K562 (cell line): ENCODE measurements around the gene GTPBP2. TPM values are rescaled to one million over a fixed set of nuclear protein-coding genes. Genes with fewer than 3 reads are reported as not detected.

Source experiments
- KLF6 ChIP-seq: fragments of 250-450 bp; sonication (Bioruptor Pico); IDR thresholded peaks from 2 replicates; pipeline ENCODE4 v1.4.0; 2020; ENCODE audit warnings: mild to moderate bottlenecking, moderate library complexity, borderline replicate concordance
- POLR2B ChIP-seq: fragments of 450-650 bp; IDR thresholded peaks from 2 replicates; pipeline ENCODE4 v1.6.1; 2018; ENCODE audit warnings: low read depth; ENCODE audit not compliant: partially characterized antibody
- TAL1 ChIP-seq: fragments of 450-650 bp; IDR thresholded peaks from 2 replicates; pipeline ENCODE4 v1.6.1; 2016; ENCODE audit warnings: mild to moderate bottlenecking
- TOE1 ChIP-seq, 2 experiments: fragments of 450-650 bp in 1 of 2; sonication (generic) in 1 of 2; formaldehyde crosslinking in 1 of 2; IDR thresholded peaks; 2 replicates each; pipeline versions ENCODE4 v1.7.1 to v1.8.0; 2016 to 2022; ENCODE audit warnings: borderline replicate concordance in 2 of 2, mild to moderate bottlenecking in 2 of 2, antibody characterized with exemption in 1 of 2, inconsistent platforms in 1 of 2, low read depth in 1 of 2, missing genetic modification reagents in 1 of 2, moderate library complexity in 1 of 2
- WHSC1 ChIP-seq: IDR thresholded peaks from one replicate; pipeline ENCODE4 v1.6.1; 2012; ENCODE audit warnings: low read length, control low read depth, inconsistent platforms
- ZFPM2 ChIP-seq: fragments of 250-450 bp; sonication (Bioruptor Pico); IDR thresholded peaks from 2 replicates; pipeline ENCODE4 v1.5.1; 2022; ENCODE audit warnings: mild to moderate bottlenecking
- ZNF561 ChIP-seq: fragments of 450-650 bp; formaldehyde crosslinking; conservative IDR thresholded peaks from 2 replicates; pipeline ENCODE4 v1.4.0; 2020; ENCODE audit warnings: mild to moderate bottlenecking, moderate library complexity
- ZNF707 ChIP-seq: fragments of 250-450 bp; sonication (Bioruptor Pico); conservative IDR thresholded peaks from 2 replicates; pipeline ENCODE4 v1.8.0; 2022; ENCODE audit warnings: inconsistent platforms, mild to moderate bottlenecking, moderate library complexity
- polyA plus RNA-seq, 8 experiments: library from polyadenylated mRNA; depleted of rRNA in 4 of 8; stranded (reverse) in 5 of 8; unstranded in 3 of 8; fragments of >200 nt; fragmentation: Nextera tagmentation in 2 of 8; fragmentation: Illumina TruSeq in 1 of 8; extraction: Ambion mirVana in 2 of 8; extraction: Trizol in 1 of 8; gene quantifications; 2 replicates each; pipeline versions ENCODE4 v1.2.1 to v1.2.3, GENCODE V29; 2011 to 2014; ENCODE audit warnings: inconsistent platforms in 1 of 8, missing spikeins in 1 of 8
- total RNA-seq, 7 experiments: library from RNA; depleted of rRNA in 6 of 7; stranded (reverse); fragments of >200 nt in 6 of 7; fragmentation: Illumina TruSeq in 2 of 7; extraction: Trizol in 2 of 7; gene quantifications; 2 replicates each; pipeline versions ENCODE4 v1.2.1 to v1.2.3, GENCODE V29; 2011 to 2021; ENCODE audit warnings: low replicate concordance in 1 of 7
- TF ChIP-seq, protein P1 (sequence below): fragments of 250-450 bp; sonication (Bioruptor Pico); IDR thresholded peaks from 2 replicates; pipeline ENCODE4 v1.5.0; 2021; ENCODE audit warnings: mild to moderate bottlenecking, borderline replicate concordance
- TF ChIP-seq, protein P2 (sequence below): fragments of 250-450 bp; sonication (Bioruptor Pico); IDR thresholded peaks from 2 replicates; pipeline ENCODE4 v1.5.0; 2020; ENCODE audit warnings: mild to moderate bottlenecking, borderline replicate concordance
- TF ChIP-seq, protein P3 (sequence below): sonication (generic); formaldehyde crosslinking; IDR thresholded peaks from 2 replicates; pipeline ENCODE4 v1.8.0; 2022; ENCODE audit warnings: mild to moderate bottlenecking, missing genetic modification reagents
- TF ChIP-seq, protein P4 (sequence below): IDR thresholded peaks from 3 replicates; pipeline ENCODE4 v1.6.1; 2011; ENCODE audit warnings: borderline replicate concordance, mild to moderate bottlenecking, moderate library complexity; ENCODE audit not compliant: insufficient read length; ENCODE audit errors: extremely low read depth

GTPBP2 gene
- total and polyA plus RNA-seq, 9 of the 15 experiments (the other 6 are each of a cell fraction or from before 2014, with no cell fraction given): 48.4 to 196 (median 111) TPM

DNA sequence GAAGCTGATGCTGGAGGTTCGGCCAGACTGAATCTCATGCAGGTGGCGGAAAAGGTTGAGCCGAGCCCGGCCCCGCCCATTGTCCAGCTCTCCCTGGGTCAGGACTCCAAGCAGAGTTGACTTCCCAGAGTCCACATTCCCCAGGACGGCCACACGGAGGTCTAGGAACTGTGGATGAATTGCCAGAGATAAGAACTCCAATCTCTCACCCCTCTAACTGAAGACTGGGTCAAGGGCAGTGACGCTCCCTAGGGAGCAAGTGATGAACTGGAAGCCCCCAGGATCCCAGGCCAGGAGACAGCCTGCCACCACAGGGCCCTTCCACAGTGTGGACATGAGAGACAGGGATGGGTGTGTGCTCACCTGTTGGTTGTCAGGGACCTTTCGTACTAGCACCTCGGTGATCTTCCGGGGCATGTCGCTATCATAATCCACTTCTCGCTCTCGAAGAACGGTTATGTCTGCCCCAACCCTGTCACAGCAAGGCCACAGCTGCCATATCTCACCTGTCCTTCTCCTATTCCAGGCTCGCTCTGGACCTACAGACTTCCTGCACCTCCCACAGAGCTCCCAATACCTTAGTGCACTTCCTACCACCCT, 3.6 kb downstream of the GTPBP2 start (continued):
- peak; percentile 11 for TF ChIP-seq POLR2B
- peak; percentile 85 for TF ChIP-seq WHSC1
- TF ChIP-seq, protein P1, sequence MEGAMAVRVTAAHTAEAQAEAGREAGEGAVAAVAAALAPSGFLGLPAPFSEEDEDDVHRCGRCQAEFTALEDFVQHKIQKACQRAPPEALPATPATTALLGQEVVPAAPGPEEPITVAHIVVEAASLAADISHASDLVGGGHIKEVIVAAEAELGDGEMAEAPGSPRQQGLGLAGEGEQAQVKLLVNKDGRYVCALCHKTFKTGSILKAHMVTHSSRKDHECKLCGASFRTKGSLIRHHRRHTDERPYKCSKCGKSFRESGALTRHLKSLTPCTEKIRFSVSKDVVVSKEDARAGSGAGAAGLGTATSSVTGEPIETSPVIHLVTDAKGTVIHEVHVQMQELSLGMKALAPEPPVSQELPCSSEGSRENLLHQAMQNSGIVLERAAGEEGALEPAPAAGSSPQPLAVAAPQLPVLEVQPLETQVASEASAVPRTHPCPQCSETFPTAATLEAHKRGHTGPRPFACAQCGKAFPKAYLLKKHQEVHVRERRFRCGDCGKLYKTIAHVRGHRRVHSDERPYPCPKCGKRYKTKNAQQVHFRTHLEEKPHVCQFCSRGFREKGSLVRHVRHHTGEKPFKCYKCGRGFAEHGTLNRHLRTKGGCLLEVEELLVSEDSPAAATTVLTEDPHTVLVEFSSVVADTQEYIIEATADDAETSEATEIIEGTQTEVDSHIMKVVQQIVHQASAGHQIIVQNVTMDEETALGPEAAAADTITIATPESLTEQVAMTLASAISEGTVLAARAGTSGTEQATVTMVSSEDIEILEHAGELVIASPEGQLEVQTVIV (CRISPR knock-in tag): no peak
- TF ChIP-seq, protein P2, sequence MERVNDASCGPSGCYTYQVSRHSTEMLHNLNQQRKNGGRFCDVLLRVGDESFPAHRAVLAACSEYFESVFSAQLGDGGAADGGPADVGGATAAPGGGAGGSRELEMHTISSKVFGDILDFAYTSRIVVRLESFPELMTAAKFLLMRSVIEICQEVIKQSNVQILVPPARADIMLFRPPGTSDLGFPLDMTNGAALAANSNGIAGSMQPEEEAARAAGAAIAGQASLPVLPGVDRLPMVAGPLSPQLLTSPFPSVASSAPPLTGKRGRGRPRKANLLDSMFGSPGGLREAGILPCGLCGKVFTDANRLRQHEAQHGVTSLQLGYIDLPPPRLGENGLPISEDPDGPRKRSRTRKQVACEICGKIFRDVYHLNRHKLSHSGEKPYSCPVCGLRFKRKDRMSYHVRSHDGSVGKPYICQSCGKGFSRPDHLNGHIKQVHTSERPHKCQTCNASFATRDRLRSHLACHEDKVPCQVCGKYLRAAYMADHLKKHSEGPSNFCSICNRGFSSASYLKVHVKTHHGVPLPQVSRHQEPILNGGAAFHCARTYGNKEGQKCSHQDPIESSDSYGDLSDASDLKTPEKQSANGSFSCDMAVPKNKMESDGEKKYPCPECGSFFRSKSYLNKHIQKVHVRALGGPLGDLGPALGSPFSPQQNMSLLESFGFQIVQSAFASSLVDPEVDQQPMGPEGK: no peak
- no peak for TF ChIP-seq KLF6 (CRISPR knock-in tag)
- 0 out of 2 replicates have a peak, but pooled peaks have one; percentile 33 for TF ChIP-seq ZFPM2 (CRISPR knock-in tag)
- no peak for TF ChIP-seq ZNF561 (CRISPR knock-in tag)
- TF ChIP-seq ZNF707 (CRISPR knock-in tag): no peak
- no peak for TF ChIP-seq TAL1
- TF ChIP-seq, protein P3, sequence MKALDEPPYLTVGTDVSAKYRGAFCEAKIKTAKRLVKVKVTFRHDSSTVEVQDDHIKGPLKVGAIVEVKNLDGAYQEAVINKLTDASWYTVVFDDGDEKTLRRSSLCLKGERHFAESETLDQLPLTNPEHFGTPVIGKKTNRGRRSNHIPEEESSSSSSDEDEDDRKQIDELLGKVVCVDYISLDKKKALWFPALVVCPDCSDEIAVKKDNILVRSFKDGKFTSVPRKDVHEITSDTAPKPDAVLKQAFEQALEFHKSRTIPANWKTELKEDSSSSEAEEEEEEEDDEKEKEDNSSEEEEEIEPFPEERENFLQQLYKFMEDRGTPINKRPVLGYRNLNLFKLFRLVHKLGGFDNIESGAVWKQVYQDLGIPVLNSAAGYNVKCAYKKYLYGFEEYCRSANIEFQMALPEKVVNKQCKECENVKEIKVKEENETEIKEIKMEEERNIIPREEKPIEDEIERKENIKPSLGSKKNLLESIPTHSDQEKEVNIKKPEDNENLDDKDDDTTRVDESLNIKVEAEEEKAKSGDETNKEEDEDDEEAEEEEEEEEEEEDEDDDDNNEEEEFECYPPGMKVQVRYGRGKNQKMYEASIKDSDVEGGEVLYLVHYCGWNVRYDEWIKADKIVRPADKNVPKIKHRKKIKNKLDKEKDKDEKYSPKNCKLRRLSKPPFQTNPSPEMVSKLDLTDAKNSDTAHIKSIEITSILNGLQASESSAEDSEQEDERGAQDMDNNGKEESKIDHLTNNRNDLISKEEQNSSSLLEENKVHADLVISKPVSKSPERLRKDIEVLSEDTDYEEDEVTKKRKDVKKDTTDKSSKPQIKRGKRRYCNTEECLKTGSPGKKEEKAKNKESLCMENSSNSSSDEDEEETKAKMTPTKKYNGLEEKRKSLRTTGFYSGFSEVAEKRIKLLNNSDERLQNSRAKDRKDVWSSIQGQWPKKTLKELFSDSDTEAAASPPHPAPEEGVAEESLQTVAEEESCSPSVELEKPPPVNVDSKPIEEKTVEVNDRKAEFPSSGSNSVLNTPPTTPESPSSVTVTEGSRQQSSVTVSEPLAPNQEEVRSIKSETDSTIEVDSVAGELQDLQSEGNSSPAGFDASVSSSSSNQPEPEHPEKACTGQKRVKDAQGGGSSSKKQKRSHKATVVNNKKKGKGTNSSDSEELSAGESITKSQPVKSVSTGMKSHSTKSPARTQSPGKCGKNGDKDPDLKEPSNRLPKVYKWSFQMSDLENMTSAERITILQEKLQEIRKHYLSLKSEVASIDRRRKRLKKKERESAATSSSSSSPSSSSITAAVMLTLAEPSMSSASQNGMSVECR (CRISPR knock-in tag): peak; percentile 32; the same call in 1 of the 2 replicates
- TF ChIP-seq TOE1 (IDR thresholded peaks at IDR 0.05; ENCODE audit: borderline replicate concordance): no peak
- TF ChIP-seq TOE1 (CRISPR knock-in tag; IDR thresholded peaks at IDR 0.05; ENCODE audit: borderline replicate concordance, low read depth): no peak
- TF ChIP-seq, protein P4, sequence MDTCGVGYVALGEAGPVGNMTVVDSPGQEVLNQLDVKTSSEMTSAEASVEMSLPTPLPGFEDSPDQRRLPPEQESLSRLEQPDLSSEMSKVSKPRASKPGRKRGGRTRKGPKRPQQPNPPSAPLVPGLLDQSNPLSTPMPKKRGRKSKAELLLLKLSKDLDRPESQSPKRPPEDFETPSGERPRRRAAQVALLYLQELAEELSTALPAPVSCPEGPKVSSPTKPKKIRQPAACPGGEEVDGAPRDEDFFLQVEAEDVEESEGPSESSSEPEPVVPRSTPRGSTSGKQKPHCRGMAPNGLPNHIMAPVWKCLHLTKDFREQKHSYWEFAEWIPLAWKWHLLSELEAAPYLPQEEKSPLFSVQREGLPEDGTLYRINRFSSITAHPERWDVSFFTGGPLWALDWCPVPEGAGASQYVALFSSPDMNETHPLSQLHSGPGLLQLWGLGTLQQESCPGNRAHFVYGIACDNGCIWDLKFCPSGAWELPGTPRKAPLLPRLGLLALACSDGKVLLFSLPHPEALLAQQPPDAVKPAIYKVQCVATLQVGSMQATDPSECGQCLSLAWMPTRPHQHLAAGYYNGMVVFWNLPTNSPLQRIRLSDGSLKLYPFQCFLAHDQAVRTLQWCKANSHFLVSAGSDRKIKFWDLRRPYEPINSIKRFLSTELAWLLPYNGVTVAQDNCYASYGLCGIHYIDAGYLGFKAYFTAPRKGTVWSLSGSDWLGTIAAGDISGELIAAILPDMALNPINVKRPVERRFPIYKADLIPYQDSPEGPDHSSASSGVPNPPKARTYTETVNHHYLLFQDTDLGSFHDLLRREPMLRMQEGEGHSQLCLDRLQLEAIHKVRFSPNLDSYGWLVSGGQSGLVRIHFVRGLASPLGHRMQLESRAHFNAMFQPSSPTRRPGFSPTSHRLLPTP: no peak
